ENCODE data around the gene CD300E.

- TF ChIP-seq CTCF (IDR thresholded peaks at IDR 0.05; ENCODE audit: insufficient read depth, low read length) (no peak), REST (IDR thresholded peaks at IDR 0.05; ENCODE audit: insufficient replicate concordance, low read depth) (no peak), POLR2AphosphoS5 (IDR thresholded peaks at IDR 0.05; ENCODE audit: low read depth) (no peak), SPI1 (IDR thresholded peaks at IDR 0.05; ENCODE audit: borderline replicate concordance, low read depth) (no peak), GABPA (IDR thresholded peaks at IDR 0.05; ENCODE audit: low read depth) (no peak)
Measured at GRCh38 chr17:74605361-74605760, 18.2 kb downstream of the CD300E start.

Data from HL-60 (cell line).